ENCODE measurements around the gene GALNT1.

- TF ChIP-seq CTCF (IDR thresholded peaks at IDR 0.05), result no peak
- TF ChIP-seq EZH2 (IDR thresholded peaks at IDR 0.05; ENCODE audit: borderline replicate concordance, insufficient read depth, low read depth, low read length, poor library complexity, severe bottlenecking), result no peak
Measured at GRCh38 chr18:35697869-35698268, 116.3 kb downstream of the GALNT1 start.
